ENCODE measurements around the gene TBCD. TPM values are rescaled to one million over a fixed set of nuclear protein-coding genes. Genes with fewer than 3 reads are reported as not detected.

TBCD gene
- total RNA-seq, 6 experiments from 2014 or later: 47.3 to 67.6 (median 62.5) TPM

- Mint-ChIP-seq H3K4me1 (ENCODE audit: low read depth) (peaks cover 7% of the 10 kb centered on the region; the same call in 1 of the 2 replicates), H3K4me3 (no peak overlapping the region), H3K9me3 (no peaks in the 10 kb centered on the region), H3K36me3 (ENCODE audit: low read depth) (no peaks in the 10 kb centered on the region), H3K27ac (no peak overlapping the region), H3K27me3 (ENCODE audit: insufficient read depth) (peaks cover 3% of the 10 kb centered on the region; the same call in 1 of the 2 replicates)
- TF ChIP-seq CTCF (IDR thresholded peaks at IDR 0.05): no peak
- DNase-seq: no peak
These were observed 127.4 kb downstream of the TBCD start for GRCh38 chr17:82879241-82879640.

- no peak for DNase-seq
- H3K27me3 Mint-ChIP-seq (ENCODE audit: insufficient read depth): peaks cover 3% of the 10 kb centered on the region; the same call in 1 of the 2 replicates
- no peak overlapping the region for H3K4me3 Mint-ChIP-seq
- TF ChIP-seq CTCF (IDR thresholded peaks at IDR 0.05): no peak
- peaks cover 20% of the 10 kb centered on the region for H3K4me1 Mint-ChIP-seq (ENCODE audit: low read depth)
- H3K9me3 Mint-ChIP-seq: no peaks in the 10 kb centered on the region
- H3K36me3 Mint-ChIP-seq (ENCODE audit: low read depth): no peaks in the 10 kb centered on the region
- no peak overlapping the region for H3K27ac Mint-ChIP-seq
These were observed 128.9 kb downstream of the TBCD start for GRCh38 chr17:82880620-82881323.

GRCh38 chr17:82881324-82881823 is 129.5 kb downstream of the TBCD start:
- peaks cover 3% of the 10 kb centered on the region; the same call in 1 of the 2 replicates for H3K27me3 Mint-ChIP-seq (ENCODE audit: insufficient read depth)
- H3K4me3 Mint-ChIP-seq: no peak overlapping the region
- no peak for DNase-seq
- TF ChIP-seq CTCF (IDR thresholded peaks at IDR 0.05): no peak
- H3K9me3 Mint-ChIP-seq: no peaks in the 10 kb centered on the region
- H3K36me3 Mint-ChIP-seq (ENCODE audit: low read depth): no peaks in the 10 kb centered on the region
- H3K27ac Mint-ChIP-seq: no peak overlapping the region
- peaks cover 26% of the 10 kb centered on the region for H3K4me1 Mint-ChIP-seq (ENCODE audit: low read depth)

GRCh38 chr17:82881900-82882714 is 130.2 kb downstream of the TBCD start:
- Mint-ChIP-seq H3K4me1 (ENCODE audit: low read depth) (peaks cover 24% of the 10 kb centered on the region), H3K9me3 (no peaks in the 10 kb centered on the region), H3K27ac (peak overlapping the region; percentile 48; the same call in 1 of the 2 replicates), H3K4me3 (no peak overlapping the region), H3K36me3 (ENCODE audit: low read depth) (peaks cover 2% of the 10 kb centered on the region), H3K27me3 (ENCODE audit: insufficient read depth) (peaks cover 3% of the 10 kb centered on the region; the same call in 1 of the 2 replicates)
- DNase-seq: no peak
- TF ChIP-seq CTCF (IDR thresholded peaks at IDR 0.05): no peak

GRCh38 chr17:82882715-82883418 is 131.0 kb downstream of the TBCD start:
- no peak for TF ChIP-seq CTCF (IDR thresholded peaks at IDR 0.05)
- peaks cover 28% of the 10 kb centered on the region for H3K4me1 Mint-ChIP-seq (ENCODE audit: low read depth)
- H3K4me3 Mint-ChIP-seq: no peak overlapping the region
- peak overlapping the region; percentile 48; the same call in 1 of the 2 replicates for H3K27ac Mint-ChIP-seq
- no peak for DNase-seq
- no peaks in the 10 kb centered on the region for H3K9me3 Mint-ChIP-seq
- peaks cover 10% of the 10 kb centered on the region for H3K36me3 Mint-ChIP-seq (ENCODE audit: low read depth)
- peaks cover 3% of the 10 kb centered on the region; the same call in 1 of the 2 replicates for H3K27me3 Mint-ChIP-seq (ENCODE audit: insufficient read depth)

Data from HFFc6 (cell line).